NB4 (cell line): ENCODE measurements around the gene SPON1.

Experiments used
- POLR2A ChIP-seq: IDR thresholded peaks from 2 replicates; pipeline ENCODE4 v1.6.1; 2011; ENCODE audit warnings: mild to moderate bottlenecking; ENCODE audit not compliant: insufficient read length; ENCODE audit errors: extremely low read depth
- TF ChIP-seq, protein P1 (sequence below): IDR thresholded peaks from 2 replicates; pipeline ENCODE4 v1.6.1; 2011; ENCODE audit warnings: low read depth, low read length
- TF ChIP-seq, protein P2 (sequence below): IDR thresholded peaks from one replicate; pipeline ENCODE4 v1.5.1; 2012; ENCODE audit warnings: low read depth, low read length

DNA sequence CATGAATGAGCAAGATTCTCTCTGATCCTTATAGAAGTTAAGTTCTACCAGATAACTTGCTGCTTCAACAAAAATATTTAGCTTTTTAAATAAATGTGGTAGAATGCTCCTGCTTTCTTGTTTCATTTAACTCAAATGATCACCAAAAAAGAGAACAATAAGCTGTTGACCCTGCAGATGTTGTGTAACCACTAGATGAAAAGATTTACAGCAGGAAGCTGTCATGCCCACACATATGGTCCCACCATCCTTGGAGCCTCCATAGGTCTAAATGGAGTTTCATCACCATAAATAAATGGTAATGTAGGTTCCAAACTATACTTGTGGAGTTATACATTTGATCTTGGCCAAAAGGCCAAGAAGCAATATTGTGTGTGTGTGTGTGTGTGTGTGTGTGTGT lies 277.7 kb downstream of the SPON1 start:
- TF ChIP-seq, protein P1, sequence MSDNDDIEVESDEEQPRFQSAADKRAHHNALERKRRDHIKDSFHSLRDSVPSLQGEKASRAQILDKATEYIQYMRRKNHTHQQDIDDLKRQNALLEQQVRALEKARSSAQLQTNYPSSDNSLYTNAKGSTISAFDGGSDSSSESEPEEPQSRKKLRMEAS = no peak
- TF ChIP-seq, protein P2, sequence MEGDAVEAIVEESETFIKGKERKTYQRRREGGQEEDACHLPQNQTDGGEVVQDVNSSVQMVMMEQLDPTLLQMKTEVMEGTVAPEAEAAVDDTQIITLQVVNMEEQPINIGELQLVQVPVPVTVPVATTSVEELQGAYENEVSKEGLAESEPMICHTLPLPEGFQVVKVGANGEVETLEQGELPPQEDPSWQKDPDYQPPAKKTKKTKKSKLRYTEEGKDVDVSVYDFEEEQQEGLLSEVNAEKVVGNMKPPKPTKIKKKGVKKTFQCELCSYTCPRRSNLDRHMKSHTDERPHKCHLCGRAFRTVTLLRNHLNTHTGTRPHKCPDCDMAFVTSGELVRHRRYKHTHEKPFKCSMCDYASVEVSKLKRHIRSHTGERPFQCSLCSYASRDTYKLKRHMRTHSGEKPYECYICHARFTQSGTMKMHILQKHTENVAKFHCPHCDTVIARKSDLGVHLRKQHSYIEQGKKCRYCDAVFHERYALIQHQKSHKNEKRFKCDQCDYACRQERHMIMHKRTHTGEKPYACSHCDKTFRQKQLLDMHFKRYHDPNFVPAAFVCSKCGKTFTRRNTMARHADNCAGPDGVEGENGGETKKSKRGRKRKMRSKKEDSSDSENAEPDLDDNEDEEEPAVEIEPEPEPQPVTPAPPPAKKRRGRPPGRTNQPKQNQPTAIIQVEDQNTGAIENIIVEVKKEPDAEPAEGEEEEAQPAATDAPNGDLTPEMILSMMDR = no peak
- no peak for TF ChIP-seq POLR2A
